C1 segment of cervical spinal cord (tissue), 14 donors: Measurements from ENCODE around the gene DDHD1.
A peak's percentile ranks its signal among the peaks of the same experiment; 100 is the strongest.
"Not testable (repeated sequence)": the region's sequence is repeated elsewhere in the genome, so short reads cannot be mapped to it uniquely, and the experiment has no call there.

Experiments used
- DNase-seq, 14 donors: peaks; one replicate each; lab custom pipeline; 2025; lab: John Stamatoyannopoulos, UW

Gene DDHD1

GRCh38 chr14:53109105-53110041 is 43.8 kb downstream of the DDHD1 start:
- no peak for DNase-seq

GRCh38 chr14:53108292-53109104 is 44.6 kb downstream of the DDHD1 start:
- no peak for DNase-seq

DNA sequence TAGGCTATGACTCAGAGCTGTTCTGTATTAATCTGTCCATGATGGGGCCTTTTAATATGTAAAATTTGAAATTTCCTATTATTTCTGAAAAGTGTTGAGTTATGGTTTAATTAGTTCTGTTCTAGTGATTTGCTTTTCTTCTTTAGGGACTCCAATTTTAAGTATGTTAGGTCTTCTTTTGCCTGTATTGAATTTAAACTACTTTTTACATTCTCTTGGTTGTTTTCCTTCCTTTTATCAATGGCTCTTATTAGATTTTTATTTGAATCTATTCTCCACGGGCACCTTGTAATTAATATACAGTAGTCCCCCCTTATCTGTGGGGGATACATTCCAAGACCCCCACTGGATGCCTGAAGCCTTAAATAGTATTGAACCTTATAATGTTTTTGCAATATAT is 46.4 kb downstream of the DDHD1 start:
- no peak for DNase-seq

DNA sequence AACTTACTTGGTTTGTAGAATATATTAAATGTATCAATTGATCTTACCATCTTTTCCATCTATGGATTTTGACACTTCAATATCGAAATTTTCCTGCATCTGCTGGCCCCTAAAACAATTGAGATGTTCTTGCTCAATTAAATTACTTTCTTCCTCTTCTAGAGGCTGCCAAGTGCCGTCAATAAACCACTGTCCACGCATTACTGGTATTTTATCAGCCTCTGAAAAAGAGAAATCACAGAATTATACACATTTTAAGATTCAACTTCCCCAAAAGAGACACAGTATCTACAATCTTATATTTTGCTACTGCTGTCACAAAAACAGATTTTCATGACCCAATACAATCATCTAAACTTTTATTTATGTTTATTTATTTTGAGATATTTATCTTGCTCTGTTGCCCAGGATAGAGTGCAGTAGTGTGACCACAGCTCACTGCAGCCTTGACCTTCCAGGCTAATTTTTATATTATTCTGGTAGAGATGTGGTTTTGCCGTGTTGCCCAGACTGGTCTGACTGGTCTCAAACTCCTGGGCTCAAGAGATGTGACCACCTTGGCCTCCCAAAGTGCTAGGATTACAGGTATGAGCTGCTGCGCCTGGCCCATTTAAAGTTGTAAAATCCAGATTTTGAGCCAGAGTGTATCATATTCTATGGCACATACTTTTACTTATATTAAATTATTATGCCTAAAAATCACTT is 49.3 kb downstream of the DDHD1 start:
- no peak for DNase-seq

GRCh38 chr14:53093206-53093605 is 59.9 kb downstream of the DDHD1 start:
- DNase-seq: no peak

DNA sequence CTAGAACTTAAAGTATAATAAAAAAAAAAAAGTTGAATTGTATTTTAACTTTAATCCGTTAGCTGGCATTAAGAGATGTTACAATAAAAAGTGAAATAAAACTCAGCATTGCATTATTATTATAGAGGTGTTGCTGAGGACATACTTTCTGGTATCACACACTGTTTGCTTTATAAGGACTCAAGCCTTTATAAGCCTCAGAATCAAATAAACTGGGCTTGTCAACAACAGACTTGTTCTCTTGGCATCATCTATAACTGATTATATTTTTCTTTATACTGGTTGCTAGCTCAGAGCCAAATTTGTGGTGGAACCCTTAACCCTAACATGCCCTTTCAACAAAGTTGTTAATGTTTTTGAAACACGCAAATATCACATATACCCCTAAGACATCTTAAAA is 62.3 kb downstream of the DDHD1 start:
- DNase-seq: no peak

DNA sequence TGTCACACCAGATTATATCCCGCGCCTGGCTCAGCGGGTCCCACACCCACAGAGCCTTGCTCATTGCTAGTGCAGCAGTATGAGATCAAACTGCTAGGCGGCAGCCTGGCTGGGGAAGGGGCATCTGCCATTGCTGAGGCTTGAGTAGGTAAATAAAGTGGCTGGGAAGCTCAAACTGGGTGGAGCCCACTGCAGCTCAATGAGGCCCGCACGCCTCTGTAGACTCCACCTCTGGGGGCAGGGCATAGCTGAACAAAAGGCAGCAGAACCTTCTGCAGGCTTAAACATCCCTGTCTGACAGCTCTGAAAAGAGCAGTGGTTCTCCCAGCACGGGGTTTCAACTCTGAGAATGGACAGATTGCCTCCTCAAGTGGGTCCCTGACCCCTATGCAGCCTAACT is 68.2 kb downstream of the DDHD1 start:
- DNase-seq: not testable (repeated sequence)

DNA sequence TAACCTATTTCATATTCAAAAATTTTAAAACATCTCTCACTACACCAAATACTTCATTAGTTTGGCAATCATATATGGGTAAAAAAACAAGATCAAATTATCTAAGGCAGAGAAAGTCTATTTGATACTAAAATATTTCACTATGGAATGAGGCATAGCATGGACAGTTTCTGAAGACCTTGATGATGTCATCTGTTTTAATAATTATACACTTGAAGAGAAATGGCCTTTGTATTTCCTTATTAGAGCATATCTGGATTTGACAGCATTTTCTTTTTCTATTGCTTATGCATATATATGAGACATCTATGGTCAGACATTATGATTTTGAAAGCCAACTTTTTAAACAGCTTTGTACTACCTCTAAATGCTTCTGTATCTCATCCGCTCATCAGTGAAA is 88.6 kb downstream of the DDHD1 start:
- DNase-seq: no peak

DNA sequence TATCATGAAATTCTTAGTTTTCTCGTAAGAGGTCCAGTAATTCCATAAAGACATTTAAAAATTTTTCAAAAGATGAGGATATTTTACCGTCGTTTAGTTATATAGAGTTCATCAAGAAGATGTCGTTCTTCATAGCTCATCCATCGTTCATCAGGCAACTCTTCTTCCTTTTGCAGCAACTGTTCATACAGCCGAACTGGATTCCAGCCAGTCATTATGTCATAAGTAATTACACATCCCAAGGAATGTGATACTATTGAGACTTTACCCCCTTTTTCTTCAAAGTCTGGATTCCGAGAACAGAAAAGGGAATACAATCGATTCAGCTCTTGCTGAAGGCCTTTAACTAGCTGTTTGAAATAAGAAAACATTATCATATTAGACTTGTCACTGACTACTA is 90.3 kb downstream of the DDHD1 start:
- peak in 2 of 14 donors; percentile 1 for DNase-seq

- no peak for DNase-seq
Measured at GRCh38 chr14:53060046-53060445, 93.1 kb downstream of the DDHD1 start.

DNA sequence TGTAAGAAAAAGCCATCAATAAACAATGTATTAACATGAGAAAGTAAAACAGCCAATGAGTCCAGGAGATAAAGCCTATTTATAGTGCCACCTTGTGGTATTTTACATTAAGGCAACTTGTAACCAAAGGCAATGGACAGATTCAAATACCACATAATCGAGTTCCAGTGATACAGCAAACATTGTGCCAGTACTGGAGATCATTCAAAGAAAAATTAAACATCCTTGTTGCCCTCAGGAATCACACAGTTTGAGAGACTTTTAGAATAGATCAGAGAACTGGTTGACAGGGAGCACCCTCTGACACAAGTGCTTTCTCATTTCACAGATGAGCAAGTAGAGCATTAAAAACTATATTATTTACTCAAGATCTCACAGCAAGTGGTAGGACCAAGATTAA is 98.1 kb downstream of the DDHD1 start:
- peak in 2 of 14 donors; percentile 15 to 34 for DNase-seq

DNA sequence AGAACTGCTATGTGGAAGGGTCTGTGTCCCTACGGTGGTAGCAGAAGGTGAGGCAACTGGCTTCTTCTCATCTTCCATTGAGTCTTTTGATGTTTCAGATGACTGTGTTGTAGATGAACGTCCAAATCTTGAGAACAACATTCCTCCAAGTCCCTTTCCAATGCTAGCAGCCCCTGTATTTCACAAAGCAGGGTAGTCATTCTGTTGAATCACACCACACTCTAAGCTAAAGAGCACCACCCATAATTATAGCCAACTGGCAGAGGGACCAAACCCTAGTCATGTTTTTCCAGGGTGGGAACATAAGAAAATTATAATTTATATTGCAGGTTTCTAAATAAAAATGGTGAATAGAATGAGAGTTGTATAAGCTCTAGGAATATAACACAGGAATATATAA is 98.7 kb downstream of the DDHD1 start:
- DNase-seq: no peak

DNA sequence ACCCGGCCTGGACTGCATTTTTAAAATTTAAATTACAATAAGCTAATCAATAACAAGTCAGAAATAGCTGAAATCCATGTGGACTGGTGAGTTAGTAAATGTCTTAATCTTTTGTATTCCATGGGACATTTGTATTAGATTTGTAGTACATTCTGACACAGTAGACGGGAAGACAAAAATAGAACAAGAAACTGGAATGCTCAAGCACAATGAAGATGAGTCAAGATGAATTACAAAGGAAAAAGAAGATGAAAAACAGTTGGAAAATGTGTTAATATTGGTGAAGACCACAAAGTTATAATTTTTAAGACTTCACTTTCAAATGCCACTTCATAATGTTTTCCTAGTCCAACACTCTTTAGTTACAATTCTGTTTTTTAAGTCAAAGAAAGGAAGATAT is 104.5 kb downstream of the DDHD1 start:
- no peak for DNase-seq

GRCh38 chr14:53047307-53048069 is 105.6 kb downstream of the DDHD1 start:
- no peak for DNase-seq

- DNase-seq: no peak
Measured at GRCh38 chr14:53044486-53044885, 108.6 kb downstream of the DDHD1 start.

DNA sequence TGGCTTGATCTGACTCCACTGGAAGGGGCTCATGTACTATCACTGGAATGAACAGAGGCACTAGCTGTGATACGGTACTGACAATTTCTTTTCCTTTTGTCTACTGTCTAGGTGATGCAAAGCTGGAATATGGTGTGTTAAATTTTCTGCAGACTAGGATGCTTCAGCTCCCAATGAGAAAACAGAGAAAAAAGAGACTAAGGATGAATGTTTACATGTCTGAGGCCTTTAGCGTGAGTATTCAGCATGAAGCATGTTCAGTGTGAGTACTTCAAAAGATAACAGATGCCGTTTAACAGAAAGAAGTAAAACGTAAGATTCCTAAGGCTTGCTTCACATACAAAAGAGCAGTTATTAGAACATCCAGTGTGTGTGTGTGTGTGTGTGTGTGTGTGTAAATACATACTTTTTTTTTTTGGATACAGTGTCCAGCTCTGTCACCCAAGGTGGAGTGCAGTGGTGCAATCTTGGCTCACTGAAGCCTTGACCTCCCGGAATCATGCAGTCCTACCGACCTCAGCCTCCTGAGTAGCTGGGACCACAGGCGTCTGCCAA is 110.0 kb downstream of the DDHD1 start:
- no peak for DNase-seq

- DNase-seq: no peak
Measured at GRCh38 chr14:53042480-53042879, 110.6 kb downstream of the DDHD1 start.

DNA sequence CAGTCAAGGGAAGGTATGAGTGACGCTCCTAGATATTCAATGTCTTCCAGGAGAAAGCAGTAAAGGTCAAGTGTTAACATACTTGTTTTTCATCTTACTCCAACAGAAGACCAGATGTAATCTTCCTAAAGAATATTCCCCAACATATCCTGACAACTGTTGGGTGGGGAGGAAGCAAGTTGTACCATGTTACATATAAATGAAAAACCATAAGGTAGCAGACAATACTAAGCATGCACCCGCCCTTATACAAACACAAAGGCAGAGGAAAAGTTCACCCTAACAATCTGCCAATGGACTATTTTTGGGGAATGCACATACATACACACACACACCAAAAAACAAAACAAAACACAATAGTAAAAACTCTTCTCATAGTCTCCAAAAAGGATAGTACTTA is 112.1 kb downstream of the DDHD1 start:
- no peak for DNase-seq

GRCh38 chr14:53038629-53039028 is 114.5 kb downstream of the DDHD1 start:
- no peak for DNase-seq

DNA sequence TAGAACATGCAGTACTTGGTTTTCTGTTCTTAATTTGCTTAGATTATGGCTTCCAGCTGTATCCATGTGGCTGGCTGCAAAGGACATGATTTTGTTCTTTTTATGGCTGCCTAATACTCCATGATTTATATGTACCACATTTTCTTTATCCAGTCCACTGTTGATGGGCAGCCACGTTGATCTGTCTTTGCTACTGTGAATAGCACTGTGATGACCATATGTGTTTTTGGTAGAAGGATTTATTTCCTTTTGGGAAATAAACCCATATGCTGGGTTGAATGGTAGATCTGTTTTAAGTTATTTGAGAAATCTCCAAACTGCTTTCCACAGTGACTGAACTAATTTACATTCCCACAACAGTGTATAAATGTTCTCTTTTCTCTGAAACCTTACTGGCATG is 116.1 kb downstream of the DDHD1 start:
- no peak for DNase-seq
